Gastrocnemius medialis (tissue), 4 donors: ENCODE data around the gene BLOC1S4. TPM values are rescaled to one million over a fixed set of nuclear protein-coding genes. Genes with fewer than 3 reads are reported as not detected.

Experiments
- ATAC-seq, 2 donors: fragments of 150-250 bp; one replicate each; pipeline ENCODE4 v1.9.1; 2016
- DNase-seq, 2 donors: peaks; one replicate each; pipeline ENCODE4 v3.0.0-alpha.2; 2019
- H3K27ac ChIP-seq, 4 donors: fragments of 200-600 bp; sonication (generic); 1 replicate in 1 of 4; 2 replicates in 3 of 4; pipeline ENCODE4 v1.5.1; 2016 to 2018; ENCODE audit warnings: mild to moderate bottlenecking in 2 of 4, moderate library complexity in 1 of 4
- H3K27me3 ChIP-seq, 3 donors: fragments of 200-600 bp; sonication (generic) in 2 of 3; 1 replicate in 1 of 3; 2 replicates in 2 of 3; pipeline versions ENCODE4 v1.5.1 to v1.6.0; 2016 to 2019; ENCODE audit warnings: mild to moderate bottlenecking in 1 of 3, moderate library complexity in 1 of 3
- H3K36me3 ChIP-seq, 2 donors: fragments of 200-600 bp; sonication (generic) in 1 of 2; one replicate each; pipeline ENCODE4 v1.5.1; 2017 to 2018
- H3K4me1 ChIP-seq, 2 donors: fragments of 200-600 bp; sonication (generic) in 1 of 2; one replicate each; pipeline ENCODE4 v1.5.1; 2016 to 2017; ENCODE audit warnings: mild to moderate bottlenecking in 2 of 2
- H3K4me3 ChIP-seq, 4 donors: fragments of 200-600 bp; sonication (generic) in 3 of 4; 1 replicate in 1 of 4; 2 replicates in 3 of 4; pipeline ENCODE4 v1.5.1; 2016 to 2019; ENCODE audit warnings: mild to moderate bottlenecking in 2 of 4
- H3K9me3 ChIP-seq, 3 donors: fragments of 200-600 bp; sonication (generic) in 2 of 3; 1 replicate in 1 of 3; 2 replicates in 2 of 3; pipeline ENCODE4 v1.5.1; 2016 to 2019
- CTCF ChIP-seq, 5 experiments: fragments of 450-650 bp in 3 of 5; fragments of 200-600 bp in 2 of 5; sonication (generic) in 2 of 5; IDR thresholded peaks in 4 of 5; conservative IDR thresholded peaks in 1 of 5; 1 replicate in 4 of 5; 2 replicates in 1 of 5; pipeline ENCODE4 v1.5.1; 2016 to 2019; ENCODE audit warnings: antibody characterized with exemption in 5 of 5, mild to moderate bottlenecking in 3 of 5, moderate library complexity in 3 of 5
- POLR2A ChIP-seq, 2 donors: fragments of 450-650 bp; IDR thresholded peaks; one replicate each; pipeline ENCODE4 v1.6.1; 2017; ENCODE audit warnings: antibody characterized with exemption in 2 of 2, mild to moderate bottlenecking in 2 of 2, moderate library complexity in 2 of 2
- in situ Hi-C, 4 donors: fragments of 200-750 bp; cut with MboI; loops; one replicate each; pipeline versions ENCODE4 v1.15.0 to v1.8.0; 2017; ENCODE audit warnings: low sequenced_read_pairs in 4 of 4
- intact Hi-C: fragments of 100-400 bp; cut with DNase I; formaldehyde crosslinking; loops from one replicate; pipeline ENCODE4 v1.15.1; 2023; ENCODE audit warnings: low total_unique reads
- total RNA-seq, 4 donors: library from RNA; depleted of rRNA; stranded (reverse); fragments of >200 nt; gene quantifications; one replicate each; pipeline versions ENCODE4 v1.1.0 to v1.2.3, GENCODE V29; 2016

BLOC1S4 gene
- total RNA-seq, 4 donors from 2014 or later, result 15.7 to 25.7 (median 22.3) TPM

- Histone ChIP-seq H3K27me3 (no peaks in the 10 kb centered on the region), H3K4me3 (no peak overlapping the region), H3K36me3 (no peaks in the 10 kb centered on the region), H3K4me1 (peaks cover 0 to 7% of the 10 kb centered on the region in 2 donors), H3K9me3 (no peaks in the 10 kb centered on the region), H3K27ac (no peak overlapping the region)
- TF ChIP-seq CTCF (IDR thresholded peaks at IDR 0.05 in 4 of 5, conservative IDR thresholded peaks at IDR 0.05 in 1 of 5), result no peak
- no peak for TF ChIP-seq POLR2A (IDR thresholded peaks at IDR 0.05)
- ATAC-seq (no peak), DNase-seq (no peak)
- intact Hi-C loops, result no loop called here
- in situ Hi-C loops, result no loop called here
These were observed 23.2 kb upstream of the BLOC1S4 start for GRCh38 chr4:6692806-6693205.

DNA sequence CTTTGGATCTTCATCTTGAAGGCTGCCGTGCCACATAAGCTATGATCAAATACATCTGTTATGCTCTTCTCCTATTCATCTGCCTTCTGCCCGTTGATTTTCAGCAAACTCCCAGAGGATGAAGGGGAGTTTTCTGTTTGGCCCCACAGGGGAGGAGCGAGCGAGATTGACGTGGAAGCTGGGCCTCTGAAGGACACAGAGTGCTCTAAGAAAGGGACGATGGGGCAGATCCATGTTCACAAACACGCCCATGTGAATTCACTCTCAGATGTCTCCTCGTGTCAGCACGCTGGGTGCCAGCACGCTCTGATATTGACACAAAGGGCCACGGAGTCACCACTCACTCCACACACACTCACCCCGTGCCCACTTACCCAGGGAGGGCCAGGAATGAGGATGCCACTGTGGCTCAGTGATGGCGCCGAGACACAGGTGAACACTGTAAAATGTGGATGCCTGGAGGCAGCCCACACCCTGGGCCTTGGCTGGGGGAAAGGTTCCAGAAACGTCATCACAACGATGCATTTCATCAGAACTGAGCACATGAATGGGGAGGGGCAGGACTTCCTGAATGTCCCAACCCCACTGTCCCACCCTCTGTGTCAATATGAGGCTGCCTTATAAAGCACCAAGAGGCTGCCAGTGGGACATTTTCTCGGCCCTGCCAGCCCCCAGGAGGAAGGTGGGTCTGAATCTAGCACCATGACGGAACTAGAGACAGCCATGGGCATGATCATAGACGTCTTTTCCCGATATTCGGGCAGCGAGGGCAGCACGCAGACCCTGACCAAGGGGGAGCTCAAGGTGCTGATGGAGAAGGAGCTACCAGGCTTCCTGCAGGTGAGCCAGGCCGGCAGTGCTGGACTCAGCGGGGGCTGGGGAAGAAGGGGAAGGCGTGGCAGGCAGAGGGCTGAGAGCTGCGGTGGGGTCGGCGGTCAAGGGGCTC lies 22.5 kb upstream of the BLOC1S4 start, which contains the start of gene S100P:
Gene S100P, plus strand, starts transcription at position 648 of the 946 bp plus-strand sequence. Its CDS starts 55 bp downstream, at position 703.
- DNase-seq, result no peak
- H3K9me3 ChIP-seq, result no peaks in the 10 kb centered on the region
- in situ Hi-C loops (no loop called here), intact Hi-C loops (no loop called here)
- no peak for ATAC-seq
- H3K4me3 ChIP-seq, result no peak within 1 kb of the TSS
- peaks cover 0 to 7% of the 10 kb centered on the region in 2 donors for H3K4me1 ChIP-seq
- H3K36me3 ChIP-seq, result no peaks in the 10 kb centered on the region
- TF ChIP-seq POLR2A (IDR thresholded peaks at IDR 0.05) (no peak), CTCF (IDR thresholded peaks at IDR 0.05 in 4 of 5, conservative IDR thresholded peaks at IDR 0.05 in 1 of 5) (no peak)
- H3K27me3 ChIP-seq, result no peaks in the 10 kb centered on the region
- H3K27ac ChIP-seq, result no peak within 1 kb of the TSS

GRCh38 chr4:6694177-6694901 lies 21.6 kb upstream of the BLOC1S4 start:
- peaks cover 0 to 7% of the 10 kb centered on the region in 2 donors for H3K4me1 ChIP-seq
- no peak for TF ChIP-seq CTCF (IDR thresholded peaks at IDR 0.05 in 4 of 5, conservative IDR thresholded peaks at IDR 0.05 in 1 of 5)
- no peak for TF ChIP-seq POLR2A (IDR thresholded peaks at IDR 0.05)
- intact Hi-C loops (no loop called here), in situ Hi-C loops (no loop called here)
- H3K36me3 ChIP-seq, result no peaks in the 10 kb centered on the region
- DNase-seq (no peak), ATAC-seq (no peak)
- H3K27ac ChIP-seq, result no peak overlapping the region
- H3K27me3 ChIP-seq, result no peaks in the 10 kb centered on the region
- no peaks in the 10 kb centered on the region for H3K9me3 ChIP-seq
- H3K4me3 ChIP-seq, result no peak overlapping the region

- Histone ChIP-seq H3K36me3 (no peaks in the 10 kb centered on the region), H3K27ac (peak overlapping the region in 2 of 4 donors; percentile 13 to 38), H3K4me3 (no peak overlapping the region), H3K9me3 (no peaks in the 10 kb centered on the region), H3K27me3 (no peaks in the 10 kb centered on the region), H3K4me1 (peaks cover 0 to 7% of the 10 kb centered on the region in 2 donors)
- no peak for DNase-seq
- TF ChIP-seq CTCF (IDR thresholded peaks at IDR 0.05 in 4 of 5, conservative IDR thresholded peaks at IDR 0.05 in 1 of 5) (no peak), POLR2A (IDR thresholded peaks at IDR 0.05) (no peak)
- in situ Hi-C loops, result no loop called here
- intact Hi-C loops, result no loop called here
- no peak for ATAC-seq
These were observed 20.0 kb upstream of the BLOC1S4 start for GRCh38 chr4:6695660-6696610.
